ENCODE data around the gene SMAD6.
A peak's percentile ranks its signal among the peaks of the same experiment; 100 is the strongest.
"Not testable (repeated sequence)": the region's sequence is repeated elsewhere in the genome, so short reads cannot be mapped to it uniquely, and the experiment has no call there.

SMAD6 gene

DNA sequence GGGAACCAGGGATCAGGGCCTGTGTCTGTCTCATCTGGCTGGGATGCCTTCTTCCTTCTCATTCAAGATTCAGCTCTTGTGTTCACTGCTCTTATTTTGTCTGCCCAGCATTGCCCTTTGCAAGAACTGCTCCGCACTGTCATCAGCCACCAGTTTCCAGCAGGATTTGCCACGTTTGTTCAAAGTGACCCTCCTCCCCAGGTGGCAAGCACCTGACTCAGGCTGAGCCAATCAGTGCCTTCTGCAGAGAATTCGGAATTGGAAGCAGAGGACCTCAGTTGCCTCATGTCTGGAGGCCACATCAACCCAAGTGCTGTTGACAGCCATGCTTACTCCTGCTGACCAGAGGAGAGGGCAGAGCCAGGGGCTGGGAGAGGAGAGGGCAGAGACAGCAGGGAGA lies 124.5 kb downstream of the SMAD6 start:
- no peak overlapping the region for H3K4me3 ChIP-seq
- no peak overlapping the region for H3K27ac ChIP-seq

DNA sequence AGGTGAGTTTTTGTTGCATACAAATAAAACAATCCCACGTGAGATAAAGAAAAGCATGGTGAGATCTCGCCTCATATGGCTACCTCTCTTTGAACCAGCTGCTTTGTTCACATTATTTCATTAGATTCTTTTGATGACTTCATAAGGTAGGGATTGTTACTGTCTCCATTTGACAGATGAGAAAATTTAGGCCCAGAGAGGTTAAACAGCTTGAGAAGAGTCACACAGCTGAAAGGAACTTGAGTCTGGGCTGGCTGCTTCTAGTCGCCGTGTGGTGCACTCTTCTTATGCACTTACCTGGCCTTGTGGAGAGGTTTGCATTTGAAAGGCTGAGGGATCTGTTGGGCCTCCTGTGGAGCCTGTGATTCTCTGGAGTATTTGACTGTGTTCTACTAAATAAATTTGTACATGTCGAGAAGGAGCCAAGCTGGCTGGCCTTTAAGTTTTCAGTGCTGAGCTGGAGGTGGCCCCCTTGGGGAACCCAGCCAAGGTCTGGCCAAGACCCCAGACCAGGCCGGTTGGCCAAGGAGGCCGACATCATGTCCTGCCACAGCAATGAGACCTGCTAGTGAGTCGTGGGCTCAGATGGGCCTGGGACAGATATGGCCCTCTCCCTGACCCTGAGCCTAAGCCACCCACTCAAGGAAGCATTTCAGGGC lies 125.1 kb downstream of the SMAD6 start:
- no peak overlapping the region for H3K4me3 ChIP-seq
- H3K27ac ChIP-seq, result no peak overlapping the region

DNA sequence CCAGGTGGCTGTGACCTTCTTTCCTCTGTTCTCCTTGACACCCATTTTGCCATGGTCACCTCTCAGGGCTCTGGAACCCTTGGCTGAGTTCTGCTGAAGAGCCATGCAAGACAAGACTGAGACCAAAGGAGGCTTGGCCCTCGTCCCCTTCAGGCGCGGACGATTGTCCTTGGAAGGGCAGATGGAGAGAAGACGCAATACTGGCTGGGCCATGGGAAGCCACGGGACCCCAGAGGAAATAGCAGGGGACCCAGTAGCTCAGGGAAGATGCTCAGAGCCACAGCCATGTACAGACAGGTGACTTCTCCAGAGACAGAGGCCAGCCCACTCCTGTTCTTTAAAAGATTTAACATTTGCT lies 125.6 kb downstream of the SMAD6 start:
- Histone ChIP-seq H3K4me3 (no peak overlapping the region), H3K27ac (no peak overlapping the region)

- H3K4me3 ChIP-seq, H3K27ac ChIP-seq: not testable (repeated sequence)
Observed at GRCh38 chr15:66828817-66829541, 126.9 kb downstream of the SMAD6 start.

DNA sequence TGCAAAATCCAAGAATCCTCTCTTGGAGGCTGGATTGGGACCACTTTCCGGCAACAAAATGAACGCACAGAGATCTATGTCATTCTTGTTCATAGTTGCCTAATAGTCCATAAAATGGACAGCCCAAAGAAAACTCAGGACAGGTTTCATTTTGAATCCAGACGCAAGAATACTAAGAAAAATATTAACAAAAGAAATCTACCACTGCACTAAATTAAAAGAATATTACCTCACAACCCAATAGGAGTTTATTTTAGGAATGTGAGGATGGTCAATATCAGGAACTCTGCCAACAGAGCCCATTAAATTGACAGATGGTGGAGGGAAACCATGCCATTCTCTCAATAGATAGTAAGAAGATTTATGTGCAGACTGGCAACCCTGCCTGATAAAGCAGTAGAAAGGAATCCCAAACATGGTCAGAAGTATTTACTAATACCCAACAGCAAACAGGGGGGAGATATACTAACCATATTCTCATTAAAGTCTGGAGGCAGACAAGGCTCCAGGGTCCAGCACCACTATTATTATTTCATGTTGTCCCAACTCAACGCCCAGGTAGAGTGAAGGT lies 127.6 kb downstream of the SMAD6 start:
- no peak overlapping the region for H3K4me3 ChIP-seq
- H3K27ac ChIP-seq, result no peak overlapping the region

DNA sequence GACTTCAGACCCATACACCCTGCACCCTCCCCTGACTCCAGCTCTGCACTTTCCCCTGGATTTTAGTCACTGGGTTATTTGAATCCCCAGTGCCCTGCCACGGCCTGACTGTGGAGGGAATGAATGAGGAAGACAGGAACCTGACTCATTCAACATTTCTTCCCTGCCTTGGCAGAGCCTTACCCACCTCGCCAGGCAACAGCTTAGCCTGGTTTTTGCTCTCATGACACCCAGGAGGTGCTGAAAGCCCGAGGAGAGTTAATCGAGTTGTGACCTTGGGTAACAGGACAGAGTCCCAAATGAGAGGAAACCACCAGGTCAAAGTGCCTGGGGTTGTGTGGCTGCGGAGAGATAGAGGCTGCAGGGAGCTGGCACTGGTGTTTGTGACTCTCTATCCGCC lies 128.3 kb downstream of the SMAD6 start:
- Histone ChIP-seq H3K4me3 (no peak overlapping the region), H3K27ac (no peak overlapping the region)

DNA sequence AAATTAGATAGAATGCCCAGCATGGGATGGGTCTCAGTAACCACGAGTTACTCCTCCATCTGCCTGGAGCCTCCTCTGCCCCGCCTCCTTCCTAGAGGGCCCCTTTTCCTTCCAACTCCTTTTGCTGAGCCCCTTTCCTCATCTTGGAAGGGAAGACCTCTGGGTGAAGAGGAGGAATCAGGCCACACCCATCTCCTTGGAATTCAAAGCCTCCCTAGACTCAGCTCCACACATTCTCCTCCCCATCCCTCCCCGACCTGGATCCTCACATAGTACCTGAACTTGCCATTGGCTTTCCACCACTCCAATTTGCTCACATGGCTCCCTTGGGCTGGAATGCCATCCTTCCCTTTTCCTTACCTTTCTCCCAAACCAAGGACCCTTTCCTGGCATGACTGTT lies 128.8 kb downstream of the SMAD6 start:
- Histone ChIP-seq H3K4me3 (no peak overlapping the region), H3K27ac (no peak overlapping the region)

DNA sequence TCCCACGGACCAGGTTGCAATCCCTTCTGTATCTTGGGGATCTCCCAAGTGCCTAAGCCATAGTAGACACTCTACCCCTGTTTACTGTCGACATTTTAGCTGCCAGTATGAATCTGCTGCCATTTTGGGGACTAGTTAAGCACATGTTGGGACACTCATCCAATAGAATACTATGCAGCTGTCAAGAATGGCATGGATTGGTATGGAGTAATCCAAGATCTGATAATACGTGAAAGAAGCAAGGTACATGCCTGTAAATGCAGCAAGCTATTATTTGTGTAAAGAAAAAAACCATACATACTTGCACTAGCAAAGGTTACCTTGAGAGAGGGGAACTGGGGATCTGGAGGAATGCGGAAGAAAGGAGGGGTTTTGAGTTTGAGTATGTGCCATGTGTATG lies 129.3 kb downstream of the SMAD6 start:
- Histone ChIP-seq H3K27ac (no peak overlapping the region), H3K4me3 (no peak overlapping the region)

DNA sequence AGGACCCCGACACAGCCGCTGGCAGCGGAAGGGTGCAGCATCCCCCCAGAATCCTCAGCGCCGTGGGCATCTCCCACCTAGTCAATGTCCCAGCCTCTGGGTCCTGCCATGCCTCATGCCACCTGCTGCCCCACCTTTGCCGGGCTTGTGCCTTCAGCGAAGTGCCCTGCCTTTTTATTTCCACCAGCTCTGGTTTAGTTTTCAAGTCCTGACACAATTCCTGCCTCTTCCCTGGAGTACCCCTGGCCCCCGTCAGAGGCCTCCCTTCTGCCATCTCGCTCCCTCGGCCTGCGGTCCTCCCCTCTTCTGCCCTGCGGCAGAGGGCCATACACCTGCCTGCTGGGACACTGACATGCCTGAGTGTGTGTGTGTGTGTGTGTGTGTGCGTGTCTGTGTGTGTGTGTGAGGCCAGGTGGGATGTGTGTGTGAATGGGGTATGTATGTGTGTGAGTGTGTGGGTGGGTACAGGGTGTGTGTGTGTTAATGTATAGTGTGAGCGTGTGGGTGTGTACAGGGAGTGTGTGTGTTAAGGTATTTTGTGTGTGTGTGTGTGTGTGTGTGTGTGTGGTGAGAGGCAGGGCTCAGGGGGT lies 129.9 kb downstream of the SMAD6 start:
- peak overlapping the region in 1 of 21 experiments; percentile 54 for H3K27ac ChIP-seq
- no peak overlapping the region for H3K4me3 ChIP-seq

Measured in skin epidermis (tissue), 12 donors.